Kidney (tissue), 22 donors: ENCODE results near the gene SUPT4H1. TPM values are rescaled to one million over a fixed set of nuclear protein-coding genes. Genes with fewer than 3 reads are reported as not detected.

Experiments
- DNase-seq, 5 donors: peaks; one replicate each; pipeline ENCODE4 v3.0.0-alpha.2; 2013 to 2020
- FAIRE-seq: peaks from 2 replicates; lab custom pipeline; 2012; peaks lifted over from hg19 to GRCh38; lab: Jason Lieb, UNC
- H3K27ac ChIP-seq, 2 donors: one replicate each; pipeline ENCODE4 v1.7.0; 2013; ENCODE audit warnings: low read depth in 2 of 2, low read length in 2 of 2, inconsistent platforms in 1 of 2
- H3K27me3 ChIP-seq: one replicate; pipeline ENCODE4 v1.7.1; 2013; ENCODE audit warnings: low read length, inconsistent platforms; ENCODE audit not compliant: control insufficient read depth, insufficient read depth
- H3K36me3 ChIP-seq, 3 donors: one replicate each; pipeline versions ENCODE4 v1.7.0 to v1.7.1; 2013; ENCODE audit warnings: low read length in 3 of 3, control low read depth in 1 of 3, inconsistent platforms in 1 of 3; ENCODE audit not compliant: insufficient read depth in 3 of 3, control insufficient read depth in 2 of 3
- H3K4me1 ChIP-seq, 3 donors: one replicate each; pipeline versions ENCODE4 v1.7.0 to v1.7.1; 2013; ENCODE audit warnings: low read length in 3 of 3, inconsistent platforms in 1 of 3, low read depth in 1 of 3; ENCODE audit not compliant: control insufficient read depth in 2 of 3, insufficient read depth in 2 of 3
- H3K4me3 ChIP-seq, 3 donors: one replicate each; pipeline versions ENCODE4 v1.7.0 to v1.8.1; 2013; ENCODE audit warnings: low read length in 3 of 3, control low read depth in 1 of 3, inconsistent platforms in 1 of 3
- H3K9ac ChIP-seq, 3 donors: one replicate each; pipeline versions ENCODE4 v1.7.0 to v1.7.1; 2013; ENCODE audit warnings: low read length in 3 of 3, control low read depth in 1 of 3, inconsistent platforms in 1 of 3
- H3K9me3 ChIP-seq, 3 donors: one replicate each; pipeline versions ENCODE4 v1.7.0 to v1.7.1; 2013; ENCODE audit warnings: low read length in 3 of 3, control low read depth in 1 of 3, inconsistent platforms in 1 of 3; ENCODE audit not compliant: control insufficient read depth in 2 of 3, insufficient read depth in 1 of 3
- intact Hi-C: fragments of 100-400 bp; cut with DNase I; formaldehyde crosslinking; loops from one replicate; pipeline ENCODE4 v1.11.1; 2022
- long read RNA-seq, 10 donors: library from polyadenylated mRNA in 1 of 10; unstranded in 1 of 10; transcript quantifications; one replicate each; pipeline ENCODE4 v2.0.0 and lab custom pipeline, GENCODE V29; 2021 to 2026
- polyA plus RNA-seq: library from polyadenylated mRNA; stranded (reverse); fragments of 350-450 nt; fragmentation: Illumina TruSeq; extraction: RNeasy Lipid Tissue Mini Kit (QIAGEN cat#74804); gene quantifications from one replicate; pipeline ENCODE4 v1.2.3, GENCODE V29; 2014; ENCODE audit warnings: low read depth, low replicate concordance; ENCODE audit not compliant: insufficient read depth
- total RNA-seq: library from RNA; stranded (reverse); fragmentation: NEBNext Ultra II Directional; extraction: Animal tissue kit (Norgen Biotek cat#: 25700); gene quantifications from one replicate; pipeline ENCODE4 v1.2.1, GENCODE V29; 2021
- TF ChIP-seq, protein P1 (sequence below): IDR thresholded peaks from 3 replicates; pipeline ENCODE4 v1.5.1; 2012; ENCODE audit warnings: mild to moderate bottlenecking, moderate library complexity, borderline replicate concordance; ENCODE audit not compliant: insufficient read depth; ENCODE audit errors: extremely low read depth
- donor health status: control.
- donor health status: control.
- donor health status: control.
- donor health status: control.
- donor health status: control.
- donor health status: DM: yes; HTN: yes; CAD: no.
- donor health status: Normal renal cell carcinoma (clear cell type).

SUPT4H1 gene
- 60.5 TPM for total RNA-seq
- polyA plus RNA-seq: 129 TPM
- long read RNA-seq, donor 1, transcript SUPT4H1-201 (5 exons, 1,489 nt): major isoform, 41 of 59 reads
- long read RNA-seq, donor 1, transcript SUPT4H1-202 (5 exons, 1,643 nt): minor isoform, 15 of 59 reads
- long read RNA-seq, donor 1, partial matches to known transcripts: 0 of 59 reads
- long read RNA-seq, donor 1, other reads (novel, unspliced or antisense): 0 of 59 reads
- long read RNA-seq, donor 2, transcript SUPT4H1-206 (3 exons, 539 nt): minor isoform, 5 of 60 reads
- long read RNA-seq, donor 2, transcript SUPT4H1-202 (5 exons, 1,643 nt): minor isoform, 6 of 60 reads
- long read RNA-seq, donor 2, transcript SUPT4H1-201 (5 exons, 1,489 nt): major isoform, 48 of 60 reads
- long read RNA-seq, donor 2, partial matches to known transcripts: 0 of 60 reads
- long read RNA-seq, donor 2, other reads (novel, unspliced or antisense): 0 of 60 reads
- long read RNA-seq, donor 3, transcript SUPT4H1-202 (5 exons, 1,643 nt): minor isoform, 7 of 98 reads
- long read RNA-seq, donor 3, transcript SUPT4H1-201 (5 exons, 1,489 nt): major isoform, 60 of 98 reads
- long read RNA-seq, donor 3, partial matches to known transcripts: 27 of 98 reads
- long read RNA-seq, donor 3, other reads (novel, unspliced or antisense): 0 of 98 reads
- long read RNA-seq, donor 4, transcript SUPT4H1-202 (5 exons, 1,643 nt): minor isoform, 6 of 50 reads
- long read RNA-seq, donor 4, transcript SUPT4H1-201 (5 exons, 1,489 nt): major isoform, 42 of 50 reads
- long read RNA-seq, donor 4, partial matches to known transcripts: 0 of 50 reads
- long read RNA-seq, donor 4, other reads (novel, unspliced or antisense): 0 of 50 reads
- long read RNA-seq, donor 5, transcript SUPT4H1-201 (5 exons, 1,489 nt): major isoform, 6 of 7 reads
- long read RNA-seq, donor 5, partial matches to known transcripts: 0 of 7 reads
- long read RNA-seq, donor 5, other reads (novel, unspliced or antisense): 0 of 7 reads
- long read RNA-seq, donor 6, transcript SUPT4H1-206 (3 exons, 539 nt): minor isoform, 5 of 146 reads
- long read RNA-seq, donor 6, transcript SUPT4H1-202 (5 exons, 1,643 nt): minor isoform, 21 of 146 reads
- long read RNA-seq, donor 6, transcript SUPT4H1-201 (5 exons, 1,489 nt): major isoform, 106 of 146 reads
- long read RNA-seq, donor 6, transcript SUPT4H1-207 (4 exons, 668 nt): minor isoform, 6 of 146 reads
- long read RNA-seq, donor 6, partial matches to known transcripts: 0 of 146 reads
- long read RNA-seq, donor 6, other reads (novel, unspliced or antisense): 5 of 146 reads
- long read RNA-seq, donor 7, partial matches to known transcripts: 0 of 9 reads
- long read RNA-seq, donor 7, other reads (novel, unspliced or antisense): 3 of 9 reads
- long read RNA-seq, donor 8, transcript SUPT4H1-202 (5 exons, 1,643 nt): minor isoform, 10 of 81 reads
- long read RNA-seq, donor 8, transcript SUPT4H1-201 (5 exons, 1,489 nt): major isoform, 66 of 81 reads
- long read RNA-seq, donor 8, partial matches to known transcripts: 0 of 81 reads
- long read RNA-seq, donor 8, other reads (novel, unspliced or antisense): 0 of 81 reads
- long read RNA-seq, donor 9, transcript SUPT4H1-201 (5 exons, 1,489 nt): major isoform, 44 of 49 reads
- long read RNA-seq, donor 9, partial matches to known transcripts: 0 of 49 reads
- long read RNA-seq, donor 9, other reads (novel, unspliced or antisense): 0 of 49 reads
- long read RNA-seq, donor 10, transcript SUPT4H1-202 (5 exons, 1,643 nt): minor isoform, 5 of 55 reads
- long read RNA-seq, donor 10, transcript SUPT4H1-201 (5 exons, 1,489 nt): major isoform, 45 of 55 reads
- long read RNA-seq, donor 10, partial matches to known transcripts: 0 of 55 reads
- long read RNA-seq, donor 10, other reads (novel, unspliced or antisense): 0 of 55 reads

- Histone ChIP-seq H3K27ac (peak within 1 kb of the TSS; percentile 79 to 85), H3K9me3 (no peaks in the 10 kb centered on the region), H3K36me3 (peaks cover 14 to 30% (median 29%) of the 10 kb centered on the region in 3 donors), H3K27me3 (no peaks in the 10 kb centered on the region), H3K9ac (peak within 1 kb of the TSS; percentile 91 to 99 (median 95)), H3K4me1 (peaks cover 0 to 11% (median 9%) of the 10 kb centered on the region in 3 donors), H3K4me3 (peak within 1 kb of the TSS; percentile 97 to 100 (median 100))
- peak; percentile 96 to 97 (median 96) for DNase-seq
- TF ChIP-seq, protein P1, sequence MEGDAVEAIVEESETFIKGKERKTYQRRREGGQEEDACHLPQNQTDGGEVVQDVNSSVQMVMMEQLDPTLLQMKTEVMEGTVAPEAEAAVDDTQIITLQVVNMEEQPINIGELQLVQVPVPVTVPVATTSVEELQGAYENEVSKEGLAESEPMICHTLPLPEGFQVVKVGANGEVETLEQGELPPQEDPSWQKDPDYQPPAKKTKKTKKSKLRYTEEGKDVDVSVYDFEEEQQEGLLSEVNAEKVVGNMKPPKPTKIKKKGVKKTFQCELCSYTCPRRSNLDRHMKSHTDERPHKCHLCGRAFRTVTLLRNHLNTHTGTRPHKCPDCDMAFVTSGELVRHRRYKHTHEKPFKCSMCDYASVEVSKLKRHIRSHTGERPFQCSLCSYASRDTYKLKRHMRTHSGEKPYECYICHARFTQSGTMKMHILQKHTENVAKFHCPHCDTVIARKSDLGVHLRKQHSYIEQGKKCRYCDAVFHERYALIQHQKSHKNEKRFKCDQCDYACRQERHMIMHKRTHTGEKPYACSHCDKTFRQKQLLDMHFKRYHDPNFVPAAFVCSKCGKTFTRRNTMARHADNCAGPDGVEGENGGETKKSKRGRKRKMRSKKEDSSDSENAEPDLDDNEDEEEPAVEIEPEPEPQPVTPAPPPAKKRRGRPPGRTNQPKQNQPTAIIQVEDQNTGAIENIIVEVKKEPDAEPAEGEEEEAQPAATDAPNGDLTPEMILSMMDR: no peak
- FAIRE-seq: no peak
- intact Hi-C loops: no loop called here
Measured at GRCh38 chr17:58351831-58352595, at the start of gene SUPT4H1. SUPT4H1 (minus strand) TSS chr17:58352201; CDS start chr17:58352135, 66 bp downstream.

DNA sequence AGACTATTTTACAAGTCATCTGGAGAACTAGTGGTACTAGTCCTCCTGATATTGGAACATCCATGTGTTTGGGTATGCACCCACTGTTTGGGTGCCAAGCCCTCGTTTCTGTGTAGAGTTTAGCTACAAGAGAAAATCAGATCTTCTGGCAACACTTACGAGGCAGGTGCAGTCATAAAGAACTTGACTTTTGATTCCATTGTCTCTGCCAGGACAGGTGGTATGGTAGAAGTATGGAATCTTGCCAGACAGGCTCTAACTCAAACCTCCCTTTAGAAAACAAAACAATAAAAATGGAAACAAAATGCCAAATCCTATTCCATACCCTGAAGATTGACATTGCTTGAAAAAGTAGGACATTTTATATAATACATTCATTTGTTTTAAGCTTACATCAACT, 49.3 kb upstream of the SUPT4H1 start:
- H3K27me3 ChIP-seq: no peaks in the 10 kb centered on the region
- intact Hi-C loops: no loop called here
- H3K9me3 ChIP-seq: no peaks in the 10 kb centered on the region
- TF ChIP-seq, protein P1: no peak
- H3K36me3 ChIP-seq: no peaks in the 10 kb centered on the region
- H3K4me3 ChIP-seq: no peak overlapping the region
- no peak overlapping the region for H3K27ac ChIP-seq
- DNase-seq (no peak), FAIRE-seq (no peak)
- no peak overlapping the region for H3K9ac ChIP-seq
- no peaks in the 10 kb centered on the region for H3K4me1 ChIP-seq
